Measurements from ENCODE around the gene LPAR1.

LPAR1 gene

GRCh38 chr9:110952540-110952859 lies 85.8 kb downstream of the LPAR1 start:
- no peak for DNase-seq

DNA sequence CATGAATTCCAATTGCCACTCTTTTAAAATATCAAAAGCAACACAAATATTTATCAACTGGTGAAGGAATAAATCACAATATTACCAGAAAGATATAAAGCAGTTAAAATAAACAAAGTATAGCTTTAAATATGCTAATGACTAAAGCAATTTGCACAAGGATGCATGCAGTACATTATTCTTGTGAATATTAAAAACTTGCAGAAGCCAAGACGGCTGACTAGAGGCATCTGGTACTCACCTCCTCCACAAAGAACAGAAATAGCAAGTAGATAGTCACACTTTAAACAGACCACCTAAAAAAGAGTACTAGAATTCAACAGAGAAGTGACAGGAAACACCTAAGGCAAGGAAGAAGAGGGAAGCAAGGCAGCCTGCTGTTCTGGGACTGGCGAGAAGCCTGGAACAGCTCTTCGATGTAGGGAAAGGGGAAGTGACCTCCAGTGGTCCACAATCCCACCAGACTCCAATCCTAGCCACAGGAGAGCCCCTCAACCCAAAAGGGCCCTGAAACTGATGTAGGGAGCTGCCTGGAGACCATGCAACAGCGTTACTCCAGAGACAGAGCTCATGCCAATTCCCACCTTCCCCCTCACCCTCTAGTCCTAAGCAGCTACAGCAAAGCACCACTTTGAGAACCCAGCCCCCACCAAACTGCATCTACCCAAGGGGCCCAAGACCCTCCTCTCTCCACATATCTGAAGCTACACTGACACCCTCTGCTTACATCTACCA lies 86.3 kb downstream of the LPAR1 start:
- no peak for DNase-seq

- DNase-seq = peak; percentile 58
Measured at GRCh38 chr9:110950041-110950645, 88.1 kb downstream of the LPAR1 start.

- peak; percentile 44 for DNase-seq
Measured at GRCh38 chr9:110949081-110949480, 89.2 kb downstream of the LPAR1 start.

DNA sequence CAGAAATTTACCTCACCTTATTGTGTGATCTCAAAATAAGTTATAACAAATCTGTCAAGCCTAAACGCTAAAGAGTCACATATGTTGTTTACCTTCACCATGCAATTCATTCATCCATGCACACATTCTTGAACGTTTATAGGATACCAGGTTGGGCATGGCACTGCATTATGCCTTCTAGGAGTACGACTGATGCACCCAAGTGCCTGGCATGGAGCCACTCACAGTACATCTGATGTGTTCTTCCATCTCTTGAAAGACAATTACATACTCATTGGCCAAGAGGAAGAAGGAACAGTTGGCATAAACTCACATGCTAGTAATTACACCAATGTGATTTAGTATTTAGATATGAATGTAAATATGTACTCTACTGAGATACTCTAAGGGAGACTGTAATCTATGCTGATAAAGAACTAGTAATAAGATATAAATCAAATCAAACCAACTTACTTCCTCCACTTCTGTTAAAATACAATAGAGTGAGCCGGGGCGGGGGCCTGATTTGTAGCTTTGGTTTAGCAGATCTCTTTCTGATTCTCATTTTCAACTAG lies 90.7 kb downstream of the LPAR1 start:
- DNase-seq = no peak

GRCh38 chr9:110942522-110942921 lies 95.7 kb downstream of the LPAR1 start:
- peak; percentile 84 for DNase-seq

DNA sequence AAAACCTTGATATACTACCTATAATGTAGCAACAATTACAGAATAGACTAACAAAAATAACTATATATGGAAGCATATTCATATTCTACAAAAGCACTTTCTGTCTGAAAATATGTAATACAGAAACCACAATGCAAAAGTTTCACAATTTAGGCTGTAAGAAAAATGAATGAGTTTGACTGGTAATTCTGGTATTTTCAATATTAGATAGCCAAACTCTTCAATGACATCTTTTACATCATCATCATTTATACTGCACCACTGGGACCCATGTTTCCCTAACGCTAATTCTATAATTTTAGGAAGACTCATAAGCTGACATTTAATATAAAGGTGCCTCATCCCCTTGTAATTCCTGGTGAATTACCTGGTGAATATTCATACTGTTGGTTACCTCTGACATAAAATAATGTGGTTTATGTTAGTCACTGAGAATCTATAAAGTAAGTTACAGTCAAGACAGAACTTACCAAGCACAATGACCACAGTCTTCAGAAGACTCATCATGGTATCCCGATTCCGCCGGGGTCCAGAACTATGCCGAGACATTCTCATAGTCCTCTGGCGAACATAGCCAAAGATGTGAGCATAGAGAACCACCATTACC lies 97.2 kb downstream of the LPAR1 start:
- DNase-seq = peak; percentile 23

DNA sequence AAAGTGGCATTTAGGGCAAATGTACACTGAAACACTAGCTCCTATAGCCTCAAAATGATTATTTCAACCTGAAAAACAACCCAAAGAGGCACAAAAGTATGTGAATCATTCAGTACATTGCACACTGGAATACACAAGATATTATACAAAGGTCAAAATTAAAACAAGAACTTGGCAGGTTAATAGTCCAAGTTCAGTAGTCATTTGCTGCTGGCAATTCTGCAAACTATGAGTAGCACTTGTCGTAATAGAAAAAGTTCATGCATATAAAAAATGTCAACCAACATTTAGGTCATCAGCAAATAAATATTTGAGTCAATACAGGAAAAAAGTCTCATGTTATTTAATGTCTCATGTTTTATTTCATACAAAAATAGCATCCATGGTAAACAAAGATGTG lies 98.7 kb downstream of the LPAR1 start:
- no peak for DNase-seq

GRCh38 chr9:110939047-110939446 lies 99.2 kb downstream of the LPAR1 start:
- no peak for DNase-seq

DNA sequence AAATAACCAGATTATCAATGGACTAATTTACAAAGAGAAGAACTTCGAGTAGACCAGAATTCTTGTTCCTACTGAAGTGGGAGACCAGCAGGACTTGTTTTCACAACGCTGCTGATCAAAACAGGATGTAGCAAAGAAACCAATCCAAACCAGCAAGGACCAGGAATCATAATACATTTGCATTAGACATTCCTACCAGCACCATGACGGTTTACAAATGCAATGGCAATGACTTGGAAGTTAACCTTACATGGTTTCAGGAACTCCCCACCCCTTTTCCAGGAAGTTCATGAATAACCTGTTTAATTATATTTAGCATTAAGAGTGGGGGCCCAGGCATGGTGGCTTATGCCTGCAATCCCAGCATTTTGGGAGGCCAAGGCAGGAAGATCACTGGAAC lies 100.0 kb downstream of the LPAR1 start:
- DNase-seq = no peak

DNA sequence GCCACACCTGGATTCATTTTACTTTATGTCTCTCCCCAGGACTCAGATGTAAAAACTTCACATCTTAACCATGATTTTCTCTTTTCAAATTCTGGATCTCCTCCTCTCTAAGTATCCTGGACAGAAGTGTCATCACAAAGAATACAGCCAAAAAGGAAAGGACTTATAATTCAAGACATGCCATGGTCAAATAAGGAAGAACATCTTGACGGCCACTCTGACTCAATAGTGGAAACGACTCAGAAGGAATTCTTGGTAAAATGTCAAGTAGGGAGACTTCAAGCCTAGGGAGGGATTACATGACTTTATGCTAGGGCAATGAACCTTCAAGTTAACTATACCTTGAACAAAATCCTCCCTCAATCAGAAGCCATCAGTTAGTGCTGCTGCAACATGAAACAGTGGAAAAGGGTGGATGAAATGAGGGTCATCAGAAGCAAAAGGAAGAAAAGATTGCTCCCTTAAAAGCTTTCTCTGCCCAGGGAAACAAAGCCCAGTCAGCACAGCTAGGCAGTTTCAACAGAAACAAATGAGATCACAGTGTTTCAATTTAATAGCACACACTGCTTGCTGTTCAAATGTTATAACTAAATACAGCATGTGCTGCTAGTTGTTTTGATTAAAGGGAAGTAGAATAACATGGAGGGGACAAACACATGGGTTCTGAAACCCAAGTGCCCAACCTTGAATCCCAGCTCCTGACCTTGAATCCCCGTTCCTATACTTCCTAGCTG lies 101.4 kb downstream of the LPAR1 start:
- peak; percentile 96 for DNase-seq

- no peak for DNase-seq
Measured at GRCh38 chr9:110936237-110936636, 102.0 kb downstream of the LPAR1 start.

DNA sequence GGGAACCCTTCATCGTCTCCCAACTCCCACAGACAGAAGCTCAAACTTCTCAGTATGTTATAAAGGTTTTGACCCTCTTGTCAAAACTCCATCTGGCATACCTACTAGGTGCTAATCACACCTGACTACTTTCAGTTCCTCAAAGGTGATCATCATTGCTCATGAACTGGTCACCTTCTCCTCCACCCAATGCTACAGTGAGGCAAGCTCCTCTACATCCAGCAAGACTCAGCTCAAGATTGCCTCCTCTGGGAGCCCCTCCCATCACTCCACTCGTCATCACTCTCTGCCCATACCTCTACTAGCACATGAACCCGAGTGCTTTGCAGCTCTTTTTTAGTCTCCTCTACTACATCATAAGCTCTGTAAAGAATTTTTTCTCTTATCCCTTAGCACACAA lies 102.4 kb downstream of the LPAR1 start:
- DNase-seq = peak; percentile 18

GRCh38 chr9:110933350-110934001 lies 104.8 kb downstream of the LPAR1 start:
- DNase-seq = peak; percentile 25

- peak; percentile 86 for DNase-seq
Measured at GRCh38 chr9:110932863-110933262, 105.4 kb downstream of the LPAR1 start.

- DNase-seq = no peak
Measured at GRCh38 chr9:110928599-110928998, 109.7 kb downstream of the LPAR1 start.

DNA sequence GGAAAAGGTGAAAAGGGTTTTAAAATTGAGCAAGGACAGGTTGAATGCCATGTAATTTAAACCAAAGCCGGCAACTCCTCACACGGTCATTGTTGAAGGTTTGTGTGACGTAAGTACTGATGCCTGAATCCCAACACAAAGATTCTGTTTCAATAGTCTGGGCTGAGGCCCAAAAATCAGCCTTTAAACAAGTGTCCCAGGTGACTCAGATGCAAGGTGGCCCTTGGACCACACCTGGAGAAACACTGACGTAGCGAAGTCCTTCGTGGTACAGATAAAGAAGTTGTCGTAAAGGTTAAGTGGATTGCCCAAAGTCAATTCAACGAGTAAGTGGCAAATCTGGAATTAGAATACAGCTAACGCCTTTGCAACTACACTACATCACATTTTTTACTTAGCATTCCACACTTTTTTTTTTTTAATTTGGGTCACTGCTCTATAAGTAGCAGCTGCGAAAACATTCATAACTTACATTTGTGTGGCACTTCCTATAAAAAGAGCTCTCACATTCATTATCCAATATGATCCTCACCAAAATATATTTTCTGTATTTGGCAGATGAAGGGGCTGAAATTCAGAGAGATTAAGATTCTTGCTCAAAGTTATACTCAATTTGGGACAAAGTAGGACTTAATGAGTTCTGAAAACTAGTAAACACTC lies 111.3 kb downstream of the LPAR1 start:
- DNase-seq = no peak

- DNase-seq = peak; percentile 73
Measured at GRCh38 chr9:110923601-110924000, 114.7 kb downstream of the LPAR1 start.

DNA sequence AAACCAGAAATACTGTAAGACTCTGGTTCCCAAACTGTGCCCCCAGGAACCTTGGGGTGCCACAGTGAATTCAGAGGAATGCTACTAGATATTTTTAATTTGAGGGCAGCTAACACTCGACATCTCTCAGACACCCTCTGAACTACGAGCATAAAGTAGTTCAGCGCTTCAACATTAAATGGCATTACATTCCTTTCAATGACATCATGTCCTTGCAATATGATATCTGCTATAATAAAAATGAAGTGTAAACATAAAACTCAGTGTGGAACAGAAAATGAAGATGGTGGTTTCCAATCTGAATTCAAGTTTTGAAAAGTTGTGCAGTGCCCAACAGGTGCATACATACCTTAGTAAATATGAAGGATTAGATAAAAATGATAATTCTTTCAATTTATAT lies 116.1 kb downstream of the LPAR1 start:
- peak; percentile 34 for DNase-seq

GRCh38 chr9:110921705-110922104 lies 116.6 kb downstream of the LPAR1 start:
- no peak for DNase-seq

DNA sequence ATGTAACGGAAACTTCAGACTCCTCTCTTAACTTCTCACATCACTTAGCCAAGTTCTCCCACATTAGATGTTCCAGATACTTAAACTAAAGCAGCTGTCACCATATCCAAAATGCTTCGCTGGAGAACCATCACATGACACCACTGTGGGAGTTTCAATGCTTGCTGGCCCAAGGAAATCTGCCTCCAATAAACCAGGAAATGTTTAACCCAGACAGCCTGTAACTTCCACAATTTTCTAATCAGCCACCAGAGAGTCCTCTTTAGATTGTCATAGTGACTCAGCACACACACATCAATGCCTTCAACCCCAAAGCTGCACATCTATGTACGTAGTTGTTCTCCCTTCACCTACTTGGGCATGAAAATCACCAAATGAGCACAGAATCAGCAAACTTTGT lies 118.7 kb downstream of the LPAR1 start:
- peak; percentile 90 for DNase-seq

DNA sequence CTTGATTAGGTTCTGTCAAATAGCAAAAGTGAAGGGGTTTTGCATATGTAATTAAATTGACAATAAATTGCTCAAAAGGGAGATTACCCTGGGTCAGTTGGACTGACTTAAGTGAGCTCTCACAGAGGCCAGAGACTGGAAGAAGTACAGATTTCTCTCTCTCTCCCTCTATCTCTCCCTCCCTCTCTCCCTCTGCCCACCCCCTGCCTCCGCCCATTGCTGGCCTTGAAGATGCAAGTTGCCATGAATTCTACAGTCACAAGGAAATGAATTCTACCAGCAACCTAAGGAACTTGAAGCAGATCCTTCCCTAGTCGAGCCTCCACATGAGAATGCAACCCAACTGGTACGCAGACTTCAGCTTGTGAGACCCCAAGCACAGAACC lies 119.2 kb downstream of the LPAR1 start:
- no peak for DNase-seq
